Measurements from ENCODE around the gene IPPK. TPM values are rescaled to one million over a fixed set of nuclear protein-coding genes. Genes with fewer than 3 reads are reported as not detected.

Gene IPPK
- total RNA-seq, 1 experiment from 2014 or later = 10.6 TPM

- H4K20me1 ChIP-seq (ENCODE audit: low read length) = no peaks in the 10 kb centered on the region
- ChIA-PET CTCF (interaction anchor here (0.7 kb wide), 1 partner anchor 780 kb away, joined by 4 read pairs; no protein-coding TSS in a partner anchor), POLR2A (ENCODE audit: unreplicated experiment) (interaction anchor here (0.6 kb wide), 1 partner anchor 343 kb away, joined by 3 read pairs; no protein-coding TSS in a partner anchor)
Measured at GRCh38 chr9:92671323-92671722, 1.4 kb upstream of the IPPK start.

GRCh38 chr9:92669527-92669889 lies 423 bp downstream of the IPPK start:
- CTCF ChIA-PET = interaction anchor here (0.6 kb wide), 1 partner anchor 183 kb away, joined by 3 read pairs; no protein-coding TSS in a partner anchor
- Histone ChIP-seq H3F3A (ENCODE audit: low read length, unreplicated experiment) (no peaks in the 10 kb centered on the region), H3K9me2 (replicated peaks; ENCODE audit: low read length) (no peaks in the 10 kb centered on the region), H3K27ac (ENCODE audit: low read length) (peak overlapping the region; percentile 57), H3K4me1 (ENCODE audit: insufficient read depth, low read length) (peaks cover 17% of the 10 kb centered on the region), H3K27me3 (ENCODE audit: low read length) (no peaks in the 10 kb centered on the region), H4K20me1 (ENCODE audit: low read length) (no peaks in the 10 kb centered on the region), H3K79me2 (ENCODE audit: low read length) (peaks cover 62% of the 10 kb centered on the region), H3K9me3 (ENCODE audit: low read length) (no peaks in the 10 kb centered on the region), H3K4me3 (ENCODE audit: low read length) (peak overlapping the region; percentile 95), H2AFZ (ENCODE audit: low read length) (peak overlapping the region; percentile 49), H3K36me3 (ENCODE audit: low read depth, low read length) (no peaks in the 10 kb centered on the region), H3K4me2 (ENCODE audit: low read length) (peak overlapping the region; percentile 96), H3K9ac (ENCODE audit: low read length) (peak overlapping the region; percentile 85)
- POLR2A ChIA-PET (ENCODE audit: unreplicated experiment) = interaction anchor here (0.6 to 1.0 kb wide), 2 partner anchors 344 to 507 kb away, joined by 3 to 4 read pairs; partner anchors contain the start of genes CENPP and NOL8
- no peak for DNase-seq
- TF ChIP-seq EZH2 (IDR thresholded peaks at IDR 0.05; ENCODE audit: low read length, unreplicated experiment) = no peak
- no peak for TF ChIP-seq EZH2phosphoT487 (IDR thresholded peaks at IDR 0.05; ENCODE audit: borderline replicate concordance, low read length)
- TF ChIP-seq, protein P1, sequence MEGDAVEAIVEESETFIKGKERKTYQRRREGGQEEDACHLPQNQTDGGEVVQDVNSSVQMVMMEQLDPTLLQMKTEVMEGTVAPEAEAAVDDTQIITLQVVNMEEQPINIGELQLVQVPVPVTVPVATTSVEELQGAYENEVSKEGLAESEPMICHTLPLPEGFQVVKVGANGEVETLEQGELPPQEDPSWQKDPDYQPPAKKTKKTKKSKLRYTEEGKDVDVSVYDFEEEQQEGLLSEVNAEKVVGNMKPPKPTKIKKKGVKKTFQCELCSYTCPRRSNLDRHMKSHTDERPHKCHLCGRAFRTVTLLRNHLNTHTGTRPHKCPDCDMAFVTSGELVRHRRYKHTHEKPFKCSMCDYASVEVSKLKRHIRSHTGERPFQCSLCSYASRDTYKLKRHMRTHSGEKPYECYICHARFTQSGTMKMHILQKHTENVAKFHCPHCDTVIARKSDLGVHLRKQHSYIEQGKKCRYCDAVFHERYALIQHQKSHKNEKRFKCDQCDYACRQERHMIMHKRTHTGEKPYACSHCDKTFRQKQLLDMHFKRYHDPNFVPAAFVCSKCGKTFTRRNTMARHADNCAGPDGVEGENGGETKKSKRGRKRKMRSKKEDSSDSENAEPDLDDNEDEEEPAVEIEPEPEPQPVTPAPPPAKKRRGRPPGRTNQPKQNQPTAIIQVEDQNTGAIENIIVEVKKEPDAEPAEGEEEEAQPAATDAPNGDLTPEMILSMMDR (conservative IDR thresholded peaks at IDR 0.05; ENCODE audit: low read depth, low read length) = no peak
- BruUV-seq (replicated peaks) = no TSS peak
- peak; percentile 39 for ATAC-seq
- intact Hi-C loops (cut with micrococcal nuclease) = no loop called here

More at GRCh38 chr9:92671323-92671722, 1.4 kb upstream of the IPPK start:
- DNase-seq = peak; percentile 81
- no peaks in the 10 kb centered on the region for H3F3A ChIP-seq (ENCODE audit: low read length, unreplicated experiment)
- peaks cover 17% of the 10 kb centered on the region for H3K4me1 ChIP-seq (ENCODE audit: insufficient read depth, low read length)
- no peaks in the 10 kb centered on the region for H3K27me3 ChIP-seq (ENCODE audit: low read length)
- ATAC-seq = no peak
- H3K4me3 ChIP-seq (ENCODE audit: low read length) = peak overlapping the region; percentile 95
- no peaks in the 10 kb centered on the region for H3K9me2 ChIP-seq (replicated peaks; ENCODE audit: low read length)
- H2AFZ ChIP-seq (ENCODE audit: low read length) = 0 out of 2 replicates have a peak overlapping the region, but pooled peaks have one; percentile 19
- BruUV-seq (replicated peaks) = no TSS peak
- H3K9me3 ChIP-seq (ENCODE audit: low read length) = no peaks in the 10 kb centered on the region
- intact Hi-C loops (cut with micrococcal nuclease) = loop anchor here (2.0 kb wide), 1 partner anchor 93 kb away; the partner anchor contains the start of gene BICD2
- TF ChIP-seq EZH2phosphoT487 (IDR thresholded peaks at IDR 0.05; ENCODE audit: borderline replicate concordance, low read length) (no peak), EZH2 (IDR thresholded peaks at IDR 0.05; ENCODE audit: low read length, unreplicated experiment) (no peak)
- TF ChIP-seq, protein P1 (conservative IDR thresholded peaks at IDR 0.05; ENCODE audit: low read depth, low read length) = no peak
- H3K9ac ChIP-seq (ENCODE audit: low read length) = peak overlapping the region; percentile 85
- no peaks in the 10 kb centered on the region for H3K36me3 ChIP-seq (ENCODE audit: low read depth, low read length)
- peaks cover 44% of the 10 kb centered on the region for H3K79me2 ChIP-seq (ENCODE audit: low read length)
- peak overlapping the region; percentile 79 for H3K4me2 ChIP-seq (ENCODE audit: low read length)
- peak overlapping the region; percentile 73 for H3K27ac ChIP-seq (ENCODE audit: low read length)
